Spleen (tissue), 7 donors: ENCODE results near the gene GALNT13.

Experiments
- POLR2AphosphoS5 ChIP-seq, 3 donors: sonication (generic); formaldehyde crosslinking; IDR thresholded peaks; one replicate each; pipeline ENCODE4 v1.5.1; 2017; ENCODE audit warnings: antibody characterized with exemption in 3 of 3
- TF ChIP-seq, protein P1 (sequence below), 11 experiments: fragments of 200-600 bp in 7 of 11; fragments of 450-650 bp in 4 of 11; sonication (generic) in 4 of 11; IDR thresholded peaks in 8 of 11; conservative IDR thresholded peaks in 3 of 11; 1 replicate in 7 of 11; 2 replicates in 4 of 11; pipeline versions ENCODE4 v1.4.0 to v1.8.0; 2016 to 2021; ENCODE audit warnings: antibody characterized with exemption in 11 of 11, inconsistent platforms in 4 of 11, mild to moderate bottlenecking in 1 of 11
- donor health status: DM: no; HTN: no; CAD: no; lungs with moderate emphysema.
- donor health status: DM: no; HTN: no; CAD: no.
- donor health status: DM: no; HTN: no; CAD: no.

DNA sequence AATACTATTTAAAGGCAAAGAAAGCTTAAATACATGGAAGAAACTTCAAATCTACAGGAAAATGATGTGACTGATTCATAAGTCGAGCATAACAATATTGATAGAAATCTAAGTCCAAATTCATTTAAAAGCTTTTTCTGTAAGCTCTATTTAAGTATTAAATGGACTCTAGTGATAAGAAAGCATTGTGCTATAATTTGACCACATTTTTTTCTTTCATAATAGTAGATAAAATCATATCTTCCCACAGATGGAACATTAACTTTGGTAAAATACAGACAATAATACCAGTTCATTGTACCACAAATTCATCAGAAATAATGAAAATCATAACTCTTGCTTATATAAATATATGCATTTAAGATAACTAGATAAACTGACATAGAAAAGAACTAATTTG lies 366.5 kb downstream of the GALNT13 start:
- TF ChIP-seq, protein P1, sequence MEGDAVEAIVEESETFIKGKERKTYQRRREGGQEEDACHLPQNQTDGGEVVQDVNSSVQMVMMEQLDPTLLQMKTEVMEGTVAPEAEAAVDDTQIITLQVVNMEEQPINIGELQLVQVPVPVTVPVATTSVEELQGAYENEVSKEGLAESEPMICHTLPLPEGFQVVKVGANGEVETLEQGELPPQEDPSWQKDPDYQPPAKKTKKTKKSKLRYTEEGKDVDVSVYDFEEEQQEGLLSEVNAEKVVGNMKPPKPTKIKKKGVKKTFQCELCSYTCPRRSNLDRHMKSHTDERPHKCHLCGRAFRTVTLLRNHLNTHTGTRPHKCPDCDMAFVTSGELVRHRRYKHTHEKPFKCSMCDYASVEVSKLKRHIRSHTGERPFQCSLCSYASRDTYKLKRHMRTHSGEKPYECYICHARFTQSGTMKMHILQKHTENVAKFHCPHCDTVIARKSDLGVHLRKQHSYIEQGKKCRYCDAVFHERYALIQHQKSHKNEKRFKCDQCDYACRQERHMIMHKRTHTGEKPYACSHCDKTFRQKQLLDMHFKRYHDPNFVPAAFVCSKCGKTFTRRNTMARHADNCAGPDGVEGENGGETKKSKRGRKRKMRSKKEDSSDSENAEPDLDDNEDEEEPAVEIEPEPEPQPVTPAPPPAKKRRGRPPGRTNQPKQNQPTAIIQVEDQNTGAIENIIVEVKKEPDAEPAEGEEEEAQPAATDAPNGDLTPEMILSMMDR (IDR thresholded peaks at IDR 0.05 in 8 of 11, conservative IDR thresholded peaks at IDR 0.05 in 3 of 11) = no peak
- no peak for TF ChIP-seq POLR2AphosphoS5 (IDR thresholded peaks at IDR 0.05)
